ENCODE measurements around the gene LRRC53.

GRCh38 chr1:74528123-74528522, 15.7 kb upstream of the LRRC53 start:
- TF ChIP-seq CTCF (IDR thresholded peaks at IDR 0.05) (no peak), POLR2AphosphoS5 (IDR thresholded peaks at IDR 0.05) (no peak), EP300 (IDR thresholded peaks at IDR 0.05; ENCODE audit: low read depth) (no peak), POLR2A (IDR thresholded peaks at IDR 0.05) (no peak)
